H4 (cell line): Measurements from ENCODE around the gene TOM1L2. TPM values are rescaled to one million over a fixed set of nuclear protein-coding genes. Genes with fewer than 3 reads are reported as not detected.

Source experiments
- DNase-seq: peaks from one replicate; pipeline ENCODE4 v3.0.0-alpha.2; 2015; ENCODE audit warnings: low spot score
- total RNA-seq: library from RNA; depleted of rRNA; stranded (reverse); fragments of >200 nt; shearing (Covaris generic); gene quantifications from 2 replicates; pipeline ENCODE4 v1.2.3, GENCODE V29; 2014

TOM1L2 gene
- total RNA-seq, 1 experiment from 2014 or later = 13.4 TPM

- no peak for DNase-seq
Observed at GRCh38 chr17:17899486-17899885, 72.7 kb downstream of the TOM1L2 start.

GRCh38 chr17:17898673-17899072, 73.5 kb downstream of the TOM1L2 start:
- no peak for DNase-seq

- no peak for DNase-seq
Observed at GRCh38 chr17:17897442-17897841, 74.8 kb downstream of the TOM1L2 start.

GRCh38 chr17:17896746-17897145, 75.5 kb downstream of the TOM1L2 start:
- DNase-seq = no peak

GRCh38 chr17:17893801-17894644, 78.2 kb downstream of the TOM1L2 start:
- no peak for DNase-seq

GRCh38 chr17:17892731-17893130, 79.5 kb downstream of the TOM1L2 start:
- DNase-seq = no peak

GRCh38 chr17:17892009-17892408, 80.2 kb downstream of the TOM1L2 start:
- DNase-seq = no peak

GRCh38 chr17:17890773-17891759, 81.1 kb downstream of the TOM1L2 start:
- peak; percentile 58 for DNase-seq

GRCh38 chr17:17889922-17890321, 82.3 kb downstream of the TOM1L2 start:
- no peak for DNase-seq

- no peak for DNase-seq
Observed at GRCh38 chr17:17888821-17889220, 83.4 kb downstream of the TOM1L2 start.

GRCh38 chr17:17888371-17888770, 83.8 kb downstream of the TOM1L2 start:
- no peak for DNase-seq

GRCh38 chr17:17887752-17888304, 84.4 kb downstream of the TOM1L2 start:
- DNase-seq = no peak

- no peak for DNase-seq
Observed at GRCh38 chr17:17886726-17887125, 85.5 kb downstream of the TOM1L2 start.

- no peak for DNase-seq
Observed at GRCh38 chr17:17886226-17886625, 86.0 kb downstream of the TOM1L2 start.

GRCh38 chr17:17884391-17885357, 87.5 kb downstream of the TOM1L2 start:
- DNase-seq = no peak

GRCh38 chr17:17883801-17884200, 88.4 kb downstream of the TOM1L2 start:
- no peak for DNase-seq

- no peak for DNase-seq
Observed at GRCh38 chr17:17882082-17882581, 90.1 kb downstream of the TOM1L2 start.

- no peak for DNase-seq
Observed at GRCh38 chr17:17880577-17881196, 91.5 kb downstream of the TOM1L2 start.

GRCh38 chr17:17877529-17878358, 94.5 kb downstream of the TOM1L2 start:
- DNase-seq = no peak
